GF-D8 (cell line): ENCODE results near the gene MINDY1.
A peak's percentile ranks its signal among the peaks of the same experiment; 100 is the strongest.

Experiments used
- DNase-seq: peaks from one replicate; lab custom pipeline; 2025; lab: John Stamatoyannopoulos, UW

MINDY1 gene, protein sequence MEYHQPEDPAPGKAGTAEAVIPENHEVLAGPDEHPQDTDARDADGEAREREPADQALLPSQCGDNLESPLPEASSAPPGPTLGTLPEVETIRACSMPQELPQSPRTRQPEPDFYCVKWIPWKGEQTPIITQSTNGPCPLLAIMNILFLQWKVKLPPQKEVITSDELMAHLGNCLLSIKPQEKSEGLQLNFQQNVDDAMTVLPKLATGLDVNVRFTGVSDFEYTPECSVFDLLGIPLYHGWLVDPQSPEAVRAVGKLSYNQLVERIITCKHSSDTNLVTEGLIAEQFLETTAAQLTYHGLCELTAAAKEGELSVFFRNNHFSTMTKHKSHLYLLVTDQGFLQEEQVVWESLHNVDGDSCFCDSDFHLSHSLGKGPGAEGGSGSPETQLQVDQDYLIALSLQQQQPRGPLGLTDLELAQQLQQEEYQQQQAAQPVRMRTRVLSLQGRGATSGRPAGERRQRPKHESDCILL

DNA sequence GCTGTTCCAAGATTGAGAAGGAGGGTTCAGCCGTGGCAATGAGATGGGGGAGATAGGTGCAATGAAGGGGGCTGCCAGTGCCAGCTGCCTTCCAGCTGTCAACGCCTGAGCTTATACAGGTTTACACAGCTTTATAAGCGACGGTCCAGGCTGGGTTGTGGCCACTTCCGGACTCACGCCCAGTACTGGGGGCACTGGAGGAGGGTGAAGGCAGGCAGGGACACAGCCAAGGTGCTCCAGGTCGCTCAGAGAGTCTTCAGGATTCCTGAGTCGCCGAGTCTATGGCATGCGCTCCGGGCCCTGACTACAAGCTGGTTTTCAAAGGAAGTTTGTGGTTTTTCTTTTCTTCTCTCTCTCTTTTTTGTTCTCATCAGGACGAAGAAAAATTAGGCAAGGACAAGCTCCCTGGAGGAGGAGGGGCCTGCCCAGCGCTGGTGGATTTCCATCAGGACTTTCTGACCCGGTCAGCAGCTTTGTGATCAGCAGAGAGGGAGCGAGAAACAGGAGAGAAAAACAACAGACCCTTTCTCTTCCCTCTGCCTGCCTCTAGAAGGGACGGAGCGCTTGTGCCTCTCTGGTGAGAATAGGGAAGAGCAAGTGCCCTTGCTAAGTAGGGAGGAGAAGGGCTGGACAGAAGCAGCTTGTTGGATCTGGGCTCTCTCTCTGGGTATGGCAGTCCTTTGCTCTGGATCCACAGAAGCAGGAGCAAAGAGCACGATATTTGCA is at the start of gene MINDY1:
MINDY1 (minus strand) TSS at position 576 of the 726 bp plus-strand sequence. CDS start 4,285 bp downstream, outside the sequence.
- DNase-seq: peak; percentile 66

DNA sequence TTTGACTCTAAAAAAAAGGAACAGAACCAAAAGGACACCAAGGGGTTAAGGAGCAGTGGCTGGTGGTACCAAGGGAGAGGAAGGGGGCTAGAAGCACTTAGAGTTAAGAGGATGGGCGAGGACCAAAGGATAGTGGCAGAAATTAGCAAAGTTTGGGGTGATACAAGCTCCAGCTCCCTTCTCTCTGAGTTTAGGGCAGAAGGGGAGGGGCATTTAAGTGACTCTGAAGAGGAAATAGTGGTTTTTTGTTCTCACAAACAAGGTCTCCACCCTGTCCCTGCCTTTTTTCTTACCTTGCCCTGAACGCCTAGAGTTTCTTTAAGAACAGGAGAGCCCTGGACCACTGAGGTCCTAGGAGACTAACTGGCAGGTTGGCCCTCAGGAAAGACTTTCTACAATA is 49.4 kb upstream of the MINDY1 start:
- no peak for DNase-seq

DNA sequence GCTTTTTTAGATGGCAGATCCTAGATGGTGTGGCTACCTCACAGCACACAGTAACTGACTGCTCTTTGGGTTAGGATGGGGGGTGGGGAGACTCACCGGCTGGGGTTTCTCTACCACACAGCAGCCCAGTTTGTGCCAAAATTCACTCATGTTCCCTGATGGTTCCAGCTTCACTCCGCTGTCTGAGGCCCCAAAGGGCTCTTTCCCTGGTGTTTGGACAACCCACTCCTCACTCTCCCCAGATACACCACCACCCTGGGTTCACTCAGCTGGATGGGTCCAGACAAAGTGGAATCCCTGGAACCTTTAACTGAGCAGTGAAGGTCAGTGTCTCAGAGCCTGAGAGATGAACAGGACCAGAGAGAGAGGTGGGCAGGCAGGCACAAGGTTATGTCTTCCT is 48.9 kb upstream of the MINDY1 start:
- DNase-seq: no peak

DNA sequence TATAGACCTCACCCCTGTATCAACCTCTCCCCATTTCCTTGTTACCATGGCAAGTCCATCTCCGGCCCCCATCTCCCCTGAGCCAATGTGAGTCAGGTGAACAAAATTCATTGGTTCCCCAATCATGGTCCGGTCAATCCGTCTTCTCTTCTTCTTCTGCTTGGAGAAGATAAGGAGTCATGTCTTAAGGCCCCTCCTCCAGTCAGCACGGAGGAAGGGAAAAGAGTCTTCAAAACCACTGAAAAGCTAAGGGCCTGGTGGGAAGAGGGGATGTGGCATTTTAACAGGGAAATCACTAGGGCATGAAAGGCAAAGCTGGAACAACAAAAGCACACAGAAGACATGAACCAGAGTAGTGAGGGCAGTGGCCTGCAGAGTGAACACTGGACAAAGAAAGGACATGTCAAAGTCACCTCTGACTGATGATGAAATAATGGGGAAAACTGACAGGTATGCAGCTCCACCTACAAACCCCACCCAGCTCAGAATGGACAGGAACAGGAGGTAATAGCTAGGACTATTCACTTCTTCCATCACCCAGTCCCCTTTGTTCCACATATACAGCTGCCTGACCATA is 48.4 kb upstream of the MINDY1 start:
- DNase-seq: no peak

DNA sequence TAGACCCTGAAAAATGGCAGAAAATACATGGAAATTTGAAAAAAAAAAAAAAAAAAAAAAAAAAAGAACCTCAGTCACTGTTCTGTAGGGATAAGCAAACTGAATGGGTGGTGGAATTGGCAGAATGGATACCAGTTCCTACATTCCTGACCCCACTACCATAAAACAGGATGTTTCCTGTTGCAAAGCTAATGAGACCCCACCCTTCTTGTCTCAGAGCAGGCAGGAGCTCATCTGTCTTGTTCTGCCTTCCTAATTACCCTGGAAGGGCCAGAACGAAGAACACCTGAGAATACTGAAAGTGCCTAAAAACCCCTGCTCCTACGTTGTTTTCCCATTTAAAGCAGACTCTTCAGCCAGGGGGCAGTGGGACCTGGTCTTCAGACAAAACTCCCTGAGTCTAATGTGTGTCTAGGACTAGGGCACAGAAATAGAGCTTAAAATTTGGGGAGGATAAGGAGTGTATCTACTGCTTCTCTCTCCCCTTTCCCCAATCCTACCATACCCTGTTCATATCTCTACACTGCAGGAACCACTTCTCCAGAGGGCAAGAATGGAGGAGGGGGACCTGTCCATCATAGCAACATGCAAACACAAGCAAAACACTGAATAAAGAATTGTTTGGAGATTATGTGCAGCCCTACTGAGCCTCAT is 44.8 kb upstream of the MINDY1 start:
- DNase-seq: no peak

DNA sequence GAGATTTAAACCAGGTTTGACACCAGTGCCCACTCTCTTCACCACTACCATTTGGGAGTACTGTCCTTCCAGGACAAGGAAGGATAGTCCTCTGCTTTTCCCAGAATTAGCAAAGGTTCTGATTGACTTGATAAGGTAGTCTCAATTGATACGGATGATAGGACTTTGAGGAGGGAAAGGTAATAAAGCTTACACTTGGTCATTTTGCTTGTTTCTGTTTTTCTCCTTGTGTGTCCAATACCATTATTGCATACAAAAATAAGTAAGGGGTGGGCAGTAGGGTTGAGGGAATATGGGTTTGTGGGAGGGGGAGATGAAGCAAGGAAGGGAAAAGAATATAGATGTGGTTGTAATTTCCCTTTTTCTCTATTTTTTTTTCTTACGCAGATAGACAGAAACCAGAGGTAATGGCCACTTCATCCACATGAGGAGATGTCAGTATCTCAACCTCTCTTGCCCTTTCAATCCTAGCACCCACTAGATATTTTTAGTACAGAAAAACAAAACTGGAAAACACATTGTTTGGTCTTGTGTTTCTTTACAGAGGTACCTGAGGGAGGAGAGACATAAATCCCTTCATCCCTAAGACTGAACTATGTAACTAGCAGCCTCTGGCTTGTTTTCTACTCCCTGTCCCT is 43.5 kb upstream of the MINDY1 start:
- DNase-seq: no peak

DNA sequence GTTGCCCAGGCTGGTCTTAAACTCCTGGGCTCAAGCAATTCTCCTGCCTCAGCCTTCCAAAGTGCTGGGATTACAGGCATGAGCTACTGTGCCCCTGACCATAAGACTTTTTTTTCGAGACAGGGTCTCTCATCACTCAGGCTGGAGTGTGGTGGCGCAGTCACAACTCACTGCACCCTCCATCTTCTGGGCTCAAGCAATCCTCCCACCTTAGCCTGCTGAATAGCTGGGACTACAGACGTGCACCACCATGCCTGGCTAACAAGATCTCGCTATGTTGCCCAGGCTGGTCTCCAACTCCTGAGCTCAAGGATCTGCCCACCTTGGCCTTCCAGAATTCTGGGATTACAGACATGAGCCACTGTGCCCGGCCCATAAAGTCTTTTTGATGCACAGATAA is 42.8 kb upstream of the MINDY1 start:
- no peak for DNase-seq

DNA sequence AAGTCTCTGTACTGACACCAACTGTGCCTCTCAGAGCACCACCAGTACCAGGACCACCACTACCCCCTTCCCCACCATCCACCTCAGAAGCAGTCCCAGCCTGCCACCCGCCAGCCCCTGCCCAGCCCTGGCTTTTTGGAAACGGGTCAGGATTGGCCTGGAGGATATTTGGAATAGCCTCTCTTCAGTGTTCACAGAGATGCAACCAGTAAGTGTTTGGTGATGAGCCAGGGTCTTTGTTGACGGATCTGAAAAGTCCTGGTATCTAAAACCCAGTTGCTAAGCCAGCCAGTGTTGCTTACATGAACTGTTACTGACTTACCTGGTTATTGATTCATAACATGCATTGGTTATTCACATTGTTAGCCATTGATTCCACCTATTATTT is 41.9 kb upstream of the MINDY1 start:
- no peak for DNase-seq

DNA sequence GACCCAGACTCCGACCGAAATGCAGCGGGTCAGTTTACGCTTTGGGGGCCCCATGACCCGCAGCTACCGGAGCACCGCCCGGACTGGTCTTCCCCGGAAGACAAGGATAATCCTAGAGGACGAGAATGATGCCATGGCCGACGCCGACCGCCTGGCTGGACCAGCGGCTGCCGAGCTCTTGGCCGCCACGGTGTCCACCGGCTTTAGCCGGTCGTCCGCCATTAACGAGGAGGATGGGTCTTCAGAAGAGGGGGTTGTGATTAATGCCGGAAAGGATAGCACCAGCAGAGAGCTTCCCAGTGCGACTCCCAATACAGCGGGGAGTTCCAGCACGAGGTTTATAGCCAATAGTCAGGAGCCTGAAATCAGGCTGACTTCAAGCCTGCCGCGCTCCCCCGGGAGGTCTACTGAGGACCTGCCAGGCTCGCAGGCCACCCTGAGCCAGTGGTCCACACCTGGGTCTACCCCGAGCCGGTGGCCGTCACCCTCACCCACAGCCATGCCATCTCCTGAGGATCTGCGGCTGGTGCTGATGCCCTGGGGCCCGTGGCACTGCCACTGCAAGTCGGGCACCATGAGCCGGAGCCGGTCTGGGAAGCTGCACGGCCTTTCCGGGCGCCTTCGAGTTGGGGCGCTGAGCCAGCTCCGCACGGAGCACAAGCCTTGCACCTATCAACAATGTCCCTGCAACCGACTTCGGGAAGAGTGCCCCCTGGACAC is 41.4 kb upstream of the MINDY1 start:
- no peak for DNase-seq

DNA sequence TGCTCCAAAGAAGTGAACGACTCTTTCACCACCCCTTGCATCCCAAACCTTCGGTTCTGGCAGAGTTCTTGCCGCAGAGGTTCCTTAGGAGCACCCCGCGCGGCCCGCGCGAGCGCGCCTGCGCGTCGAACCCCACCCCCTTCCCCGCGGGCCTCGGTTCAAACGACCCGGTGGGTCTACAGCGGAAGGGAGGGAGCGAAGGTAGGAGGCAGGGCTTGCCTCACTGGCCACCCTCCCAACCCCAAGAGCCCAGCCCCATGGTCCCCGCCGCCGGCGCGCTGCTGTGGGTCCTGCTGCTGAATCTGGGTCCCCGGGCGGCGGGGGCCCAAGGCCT is 40.9 kb upstream of the MINDY1 start, which contains the start of gene C1orf56:
C1orf56 (plus strand) TSS at position 161 of the 334 bp plus-strand sequence; CDS start at position 258, 97 bp downstream.
- no peak for DNase-seq

DNA sequence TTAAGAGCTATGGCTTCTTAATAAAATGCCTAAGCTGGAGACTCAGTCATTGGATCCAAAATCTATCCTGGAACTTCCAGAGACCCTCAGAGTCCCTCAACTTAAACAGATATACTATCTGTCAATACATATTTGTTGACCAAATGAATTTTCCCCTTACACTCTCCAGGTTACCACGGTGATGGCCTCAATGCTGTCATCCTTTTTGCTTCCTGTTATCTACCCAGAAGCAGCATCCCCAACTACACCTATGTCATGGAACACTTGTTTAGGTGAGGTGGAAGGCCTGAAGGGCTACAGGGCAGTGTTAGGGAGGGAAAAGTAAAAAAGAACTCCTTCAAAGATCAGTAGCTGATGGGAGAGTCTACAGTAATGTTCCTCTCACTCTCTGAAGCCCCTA is 36.5 kb upstream of the MINDY1 start:
- DNase-seq: no peak

DNA sequence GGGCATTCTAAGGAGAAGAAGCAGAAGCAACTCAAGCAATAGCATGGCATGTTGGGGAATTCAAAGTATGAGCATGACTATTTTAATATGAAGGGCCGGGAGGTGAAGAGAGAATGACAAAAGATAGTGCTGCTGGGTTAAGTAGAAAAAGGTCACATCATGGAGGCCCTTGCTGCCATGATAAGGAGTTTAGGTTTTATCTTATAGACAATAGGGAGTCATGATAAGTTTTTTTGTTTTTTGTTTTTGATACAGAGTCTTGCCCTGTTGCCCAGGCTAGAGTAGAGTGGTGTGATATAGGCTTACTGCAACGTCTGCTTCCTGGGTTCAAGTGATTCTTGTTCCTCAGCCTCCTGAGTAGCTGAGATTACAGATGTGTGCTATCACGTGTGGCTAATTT is 32.8 kb upstream of the MINDY1 start:
- no peak for DNase-seq

DNA sequence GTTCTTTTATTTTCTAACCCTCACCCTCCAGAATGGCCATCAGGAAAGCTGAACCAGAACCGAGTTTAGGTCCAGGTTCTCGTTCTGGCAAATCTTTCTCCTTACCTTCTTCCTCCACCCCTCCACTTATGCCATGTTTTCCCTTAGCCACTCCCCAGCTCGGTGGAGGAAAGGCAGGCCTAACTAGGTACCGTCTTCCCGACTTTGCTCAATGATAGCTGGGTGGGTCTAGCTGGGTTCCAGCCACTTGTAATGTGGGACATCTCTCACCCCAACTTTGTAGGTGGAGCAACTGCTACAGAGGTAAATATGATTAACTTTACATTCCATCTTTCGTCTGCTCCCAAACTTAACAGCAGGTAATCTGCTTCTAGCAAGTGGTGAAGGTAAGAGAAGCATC is 30.3 kb upstream of the MINDY1 start:
- DNase-seq: no peak

DNA sequence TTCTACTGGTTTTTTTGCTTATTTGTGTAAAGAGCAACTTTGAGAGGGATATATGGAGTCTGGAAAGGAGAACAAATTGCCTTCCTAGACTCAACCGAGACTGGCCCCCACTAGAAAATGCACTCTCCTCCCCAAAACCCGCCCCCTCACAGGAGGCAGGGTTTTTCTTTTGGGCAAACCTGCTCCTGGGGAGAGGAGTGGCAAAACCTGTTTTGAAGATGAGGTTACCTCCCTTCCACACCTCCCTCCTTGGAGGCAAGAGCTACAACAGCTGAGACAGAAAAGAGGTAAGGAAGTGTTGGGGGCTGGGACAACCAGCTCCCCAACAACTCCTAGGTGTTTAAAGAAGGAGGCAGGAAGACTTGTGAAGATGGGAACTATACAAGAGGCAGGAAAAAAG is 29.7 kb upstream of the MINDY1 start, which contains the start of gene BNIPL:
BNIPL (plus strand) TSS at position 231 of the 400 bp plus-strand sequence; CDS start at position 371, 140 bp downstream.
- DNase-seq: no peak

DNA sequence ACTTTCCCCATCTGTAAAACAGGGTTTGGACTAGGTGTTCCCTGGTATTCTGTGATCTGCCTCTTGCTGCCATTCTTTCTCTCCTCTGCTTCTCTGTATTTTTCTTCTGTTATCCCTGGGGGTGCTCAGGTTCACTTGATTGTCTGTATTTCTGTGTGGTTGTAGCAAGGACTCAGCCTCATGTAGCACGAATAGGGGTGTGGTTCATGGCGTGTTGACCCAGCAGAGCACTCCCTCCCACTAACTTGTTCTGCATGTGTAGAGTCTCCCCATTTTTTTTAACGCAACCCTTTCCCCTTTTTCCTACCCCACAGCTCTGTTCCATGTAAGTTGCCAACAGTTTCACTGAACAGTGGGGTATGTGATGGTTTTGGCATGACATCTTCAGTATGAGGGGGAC is 28.5 kb upstream of the MINDY1 start:
- no peak for DNase-seq

DNA sequence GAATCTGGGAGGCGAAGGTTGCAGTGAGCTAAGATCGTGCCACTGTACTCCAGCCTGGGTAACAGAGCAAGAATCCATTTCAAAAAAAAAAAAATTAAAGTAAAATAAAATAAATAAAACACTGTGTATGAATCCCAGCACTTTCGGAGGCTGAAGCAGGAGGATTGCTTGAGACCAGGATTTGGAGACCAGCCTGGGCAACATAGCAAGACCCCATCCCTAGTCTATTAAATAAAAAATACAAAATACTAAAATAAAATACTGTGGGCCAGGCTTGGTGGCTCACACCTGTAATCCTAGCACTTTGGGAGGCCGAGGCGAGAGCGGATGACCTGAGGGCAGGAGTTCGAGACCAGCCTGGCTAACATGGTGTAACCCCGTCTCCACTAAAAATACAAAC is 25.5 kb upstream of the MINDY1 start:
- no peak for DNase-seq

DNA sequence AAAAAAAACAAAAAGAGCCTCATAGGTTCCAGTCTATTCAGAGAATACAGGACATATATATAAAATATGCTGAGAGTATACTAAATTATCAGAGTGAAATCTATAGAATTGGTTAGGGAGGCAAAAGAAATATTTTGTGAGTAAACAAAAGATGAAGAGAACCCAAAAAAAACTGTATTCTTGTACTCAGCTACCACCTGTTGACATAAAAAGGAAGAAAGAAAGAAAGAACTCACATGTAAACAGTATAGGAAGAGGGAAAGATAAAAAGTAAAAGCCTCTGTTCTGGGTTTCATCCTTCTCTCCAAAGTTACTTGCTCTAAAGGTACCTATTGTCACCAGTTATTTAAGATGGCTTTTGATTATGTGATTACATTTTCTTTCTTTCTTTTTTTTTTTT is 19.8 kb upstream of the MINDY1 start:
- no peak for DNase-seq

DNA sequence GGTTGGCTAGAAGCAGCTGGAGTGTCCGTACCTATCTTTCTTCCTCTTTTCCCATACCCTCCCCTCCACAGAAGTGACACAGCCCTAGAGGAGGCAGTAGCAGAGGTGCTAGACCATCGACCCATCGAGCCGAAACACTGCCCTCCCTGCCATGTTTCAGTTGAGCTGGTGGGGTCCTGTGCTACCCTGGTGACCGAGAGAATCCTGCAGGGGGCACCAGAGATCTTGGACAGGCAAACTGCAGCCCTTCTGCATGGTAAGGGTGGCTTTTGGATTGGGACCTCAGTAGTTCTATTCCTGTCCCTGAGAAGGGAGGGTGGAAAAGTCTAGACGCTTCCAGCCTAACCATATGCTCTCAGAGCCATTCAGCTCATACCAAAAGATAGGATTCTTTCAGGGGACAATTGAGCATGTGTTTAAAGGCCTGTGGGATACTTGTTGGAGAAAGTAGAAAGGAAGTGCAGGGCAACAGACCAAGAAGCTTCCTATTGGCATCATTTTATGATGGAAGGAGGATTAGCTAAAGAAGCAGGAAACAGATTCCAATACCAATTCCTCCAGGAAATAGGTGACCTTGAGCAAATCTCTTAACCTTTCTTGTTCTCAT is 17.9 kb upstream of the MINDY1 start:
- peak; percentile 45 for DNase-seq

DNA sequence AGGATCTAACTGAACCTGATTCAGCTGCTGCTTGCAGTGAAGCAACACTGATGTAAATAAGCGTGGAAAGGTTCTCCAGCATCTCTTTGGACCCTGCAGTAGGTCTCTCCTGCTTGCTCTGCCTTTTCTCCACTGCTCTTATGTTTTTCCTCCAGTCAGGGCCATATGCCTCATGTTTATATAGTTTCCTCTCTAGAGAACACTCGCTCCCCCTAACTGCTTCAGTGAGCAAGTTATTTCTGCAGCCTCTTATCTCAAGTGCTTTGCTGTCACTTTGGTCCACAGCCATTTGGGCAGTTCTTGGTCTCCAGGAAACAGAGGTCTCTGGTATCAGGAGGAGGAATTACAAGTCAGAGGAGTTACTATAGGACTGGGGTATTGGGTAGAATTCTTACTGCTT is 6.8 kb upstream of the MINDY1 start:
- peak; percentile 22 for DNase-seq

DNA sequence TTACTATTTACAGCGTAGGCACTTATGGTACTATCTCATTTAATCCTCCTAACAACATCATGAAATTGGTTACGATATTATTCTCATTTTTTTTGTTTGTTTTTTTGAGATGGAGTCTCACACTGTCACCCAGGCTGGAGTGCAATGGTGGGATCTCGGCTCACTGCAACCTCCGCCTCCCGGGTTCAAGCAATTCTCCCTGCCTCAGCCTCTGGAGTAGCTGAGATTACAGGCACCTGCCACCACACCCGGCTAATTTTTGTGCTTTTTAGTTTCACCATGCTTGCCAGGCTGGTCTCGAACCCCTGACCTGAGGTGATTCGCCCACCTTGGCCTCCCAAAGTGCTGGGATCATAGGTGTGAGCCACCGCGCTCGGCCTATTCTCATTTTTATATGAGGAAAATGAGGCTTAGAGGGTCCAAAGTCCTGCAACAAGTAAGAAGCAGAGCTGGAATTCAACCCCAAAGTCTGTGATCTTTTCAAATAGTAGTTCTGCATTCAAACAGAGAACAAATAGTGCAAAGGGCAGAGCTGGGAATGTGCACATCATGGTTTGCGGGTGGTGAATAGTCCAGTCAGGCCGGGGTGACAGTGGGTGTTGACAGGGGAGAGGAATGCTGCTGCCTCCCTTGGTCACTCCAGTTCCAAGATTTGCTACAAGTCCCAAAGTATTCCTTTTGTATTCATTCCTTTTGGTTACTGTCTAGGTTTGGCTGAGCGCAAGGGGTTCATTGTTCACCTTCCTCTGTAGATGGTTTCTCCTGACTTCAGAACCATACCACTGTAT is 6.2 kb upstream of the MINDY1 start:
- DNase-seq: no peak
